Keratinocyte (primary cell): ENCODE data around the gene SYNJ2. TPM values are rescaled to one million over a fixed set of nuclear protein-coding genes. Genes with fewer than 3 reads are reported as not detected.

Source experiments
- DNase-seq: peaks from one replicate; pipeline ENCODE4 v3.0.0-alpha.2; 2011; ENCODE audit warnings: low read depth, missing footprints, low spot score
- FAIRE-seq: peaks from 2 replicates; lab custom pipeline; 2011; peaks lifted over from hg19 to GRCh38; lab: Jason Lieb, UNC
- H2AFZ ChIP-seq: 2 replicates; pipeline ENCODE4 v1.6.0; 2012; ENCODE audit warnings: low read length, control low read depth, inconsistent platforms; ENCODE audit not compliant: control insufficient read depth
- H3K27ac ChIP-seq: 2 replicates; pipeline ENCODE4 v1.5.1; 2011; ENCODE audit warnings: low read length; ENCODE audit not compliant: control insufficient read depth, insufficient read depth
- H3K27me3 ChIP-seq: 3 replicates; pipeline ENCODE4 v1.6.0; 2011; ENCODE audit warnings: low read length; ENCODE audit not compliant: control insufficient read depth, insufficient read depth; ENCODE audit errors: extremely low read depth
- H3K36me3 ChIP-seq, 2 experiments: 2 replicates in 1 of 2; 3 replicates in 1 of 2; pipeline ENCODE4 v1.5.1; 2011; ENCODE audit warnings: low read length in 2 of 2, mild to moderate bottlenecking in 1 of 2; ENCODE audit not compliant: control insufficient read depth in 2 of 2, insufficient read depth in 2 of 2; ENCODE audit errors: extremely low read depth in 1 of 2
- H3K4me1 ChIP-seq: 3 replicates; pipeline ENCODE4 v1.5.1; 2011; ENCODE audit warnings: low read length; ENCODE audit not compliant: control insufficient read depth, insufficient read depth; ENCODE audit errors: extremely low read depth
- H3K4me2 ChIP-seq: 3 replicates; pipeline ENCODE4 v1.6.0; 2011; ENCODE audit warnings: low read depth, low read length; ENCODE audit not compliant: control insufficient read depth, insufficient read depth; ENCODE audit errors: extremely low read depth
- H3K4me3 ChIP-seq, 3 experiments: fragments of 200-600 bp in 1 of 3; sonication (generic) in 1 of 3; 2 replicates in 2 of 3; 3 replicates in 1 of 3; pipeline ENCODE4 v1.5.1; 2011 to 2016; ENCODE audit warnings: low read length in 3 of 3, mild to moderate bottlenecking in 3 of 3, control low read depth in 2 of 3, inconsistent platforms in 1 of 3, low read depth in 1 of 3, mixed read lengths in 1 of 3, mixed run types in 1 of 3, moderate library complexity in 1 of 3; ENCODE audit not compliant: control insufficient read depth in 2 of 3, insufficient read depth in 2 of 3; ENCODE audit errors: extremely low read depth in 1 of 3
- H3K79me2 ChIP-seq: 2 replicates; pipeline ENCODE4 v1.6.0; 2012; ENCODE audit warnings: low read length; ENCODE audit not compliant: control insufficient read depth, insufficient read depth
- H3K9ac ChIP-seq: 3 replicates; pipeline ENCODE4 v1.6.0; 2011; ENCODE audit warnings: low read length; ENCODE audit not compliant: control insufficient read depth, insufficient read depth; ENCODE audit errors: extremely low read depth
- H3K9me1 ChIP-seq: 3 replicates; pipeline ENCODE4 v1.6.0; 2011; ENCODE audit warnings: low read length; ENCODE audit not compliant: control insufficient read depth, insufficient read depth; ENCODE audit errors: extremely low read depth
- H3K9me3 ChIP-seq: 2 replicates; pipeline ENCODE4 v1.5.1; 2012; ENCODE audit warnings: low read depth, low read length; ENCODE audit not compliant: control insufficient read depth
- H4K20me1 ChIP-seq: 3 replicates; pipeline ENCODE4 v1.6.0; 2011; ENCODE audit warnings: low read length; ENCODE audit not compliant: control insufficient read depth, insufficient read depth; ENCODE audit errors: extremely low read depth
- CTCF ChIP-seq, 3 experiments: IDR thresholded peaks in 1 of 3; conservative IDR thresholded peaks in 1 of 3; optimal IDR thresholded peaks in 1 of 3; 2 replicates in 2 of 3; 3 replicates in 1 of 3; pipeline versions ENCODE3 to v1.5.1; 2011; ENCODE audit warnings: low read length in 3 of 3, mild to moderate bottlenecking in 3 of 3, moderate library complexity in 2 of 3, control low read depth in 1 of 3, inconsistent platforms in 1 of 3; ENCODE audit not compliant: insufficient read depth in 2 of 3; ENCODE audit errors: extremely low read depth in 1 of 3
- EZH2 ChIP-seq: IDR thresholded peaks from one replicate; pipeline ENCODE4 v1.6.1; 2012; ENCODE audit warnings: inconsistent platforms, mild to moderate bottlenecking, low read length, moderate library complexity
- dilution Hi-C: fragments of 300-500 bp; cut with MboI; formaldehyde crosslinking; loops from one replicate; pipeline ENCODE4 v1.7.0; 2020; ENCODE audit warnings: low sequenced_read_pairs; ENCODE audit not compliant: extremely low pct_ligation_motif_present
- polyA plus RNA-seq, 5 experiments: library from polyadenylated mRNA; depleted of rRNA in 3 of 5; stranded (reverse) in 3 of 5; stranded (forward) in 1 of 5; unstranded in 1 of 5; fragments of >200 nt; gene quantifications; 1 replicate in 1 of 5; 2 replicates in 3 of 5; 3 replicates in 1 of 5; pipeline versions ENCODE4 v1.2.1 to v1.2.3, GENCODE V29; 2011 to 2012; ENCODE audit warnings: missing spikeins in 2 of 5, low read depth in 1 of 5, low replicate concordance in 1 of 5

Gene SYNJ2
- polyA plus RNA-seq, 1 donor (not counting 4 experiments of a cell fraction or from before 2014, with no cell fraction given) = 8.6 TPM

GRCh38 chr6:158022749-158023596, 41.3 kb downstream of the SYNJ2 start:
- peaks cover 4% of the 10 kb centered on the region for H3K79me2 ChIP-seq
- TF ChIP-seq EZH2 (no peak), CTCF (optimal IDR thresholded peaks at IDR 0.05 in 1 of 3, IDR thresholded peaks at IDR 0.05 in 1 of 3, conservative IDR thresholded peaks at IDR 0.05 in 1 of 3; ENCODE audit: extremely low read depth in 1 of 3, insufficient read depth in 2 of 3, low read length in 3 of 3) (no peak)
- H3K9me1 ChIP-seq = no peaks in the 10 kb centered on the region
- DNase-seq = no peak
- H2AFZ ChIP-seq = no peak overlapping the region
- H3K36me3 ChIP-seq = no peaks in the 10 kb centered on the region
- no peaks in the 10 kb centered on the region for H3K9me3 ChIP-seq
- no peak overlapping the region for H3K4me3 ChIP-seq
- no peak overlapping the region for H3K27ac ChIP-seq
- no peak overlapping the region for H3K9ac ChIP-seq
- dilution Hi-C loops = no loop called here
- no peaks in the 10 kb centered on the region for H3K27me3 ChIP-seq
- peaks cover 13% of the 10 kb centered on the region for H3K4me1 ChIP-seq
- no peak overlapping the region for H3K4me2 ChIP-seq
- H4K20me1 ChIP-seq = no peaks in the 10 kb centered on the region
- FAIRE-seq = no peak

- peaks cover 4% of the 10 kb centered on the region for H3K79me2 ChIP-seq
- peaks cover 13% of the 10 kb centered on the region for H3K4me1 ChIP-seq
- FAIRE-seq = no peak
These were observed 41.9 kb downstream of the SYNJ2 start for GRCh38 chr6:158023597-158023939.

More at GRCh38 chr6:158023597-158023939, 41.9 kb downstream of the SYNJ2 start:
- no peak overlapping the region for H3K27ac ChIP-seq
- no peaks in the 10 kb centered on the region for H3K36me3 ChIP-seq
- no peaks in the 10 kb centered on the region for H3K27me3 ChIP-seq
- H4K20me1 ChIP-seq = no peaks in the 10 kb centered on the region
- no peaks in the 10 kb centered on the region for H3K9me3 ChIP-seq
- H3K9me1 ChIP-seq = no peaks in the 10 kb centered on the region
- no peak for TF ChIP-seq CTCF (optimal IDR thresholded peaks at IDR 0.05 in 1 of 3, IDR thresholded peaks at IDR 0.05 in 1 of 3, conservative IDR thresholded peaks at IDR 0.05 in 1 of 3; ENCODE audit: extremely low read depth in 1 of 3, insufficient read depth in 2 of 3, low read length in 3 of 3)
- TF ChIP-seq EZH2 = no peak
- H2AFZ ChIP-seq = no peak overlapping the region
- dilution Hi-C loops = no loop called here
- no peak overlapping the region for H3K9ac ChIP-seq
- no peak for DNase-seq
- H3K4me2 ChIP-seq = no peak overlapping the region
- no peak overlapping the region for H3K4me3 ChIP-seq
